DMS53 (cell line): ENCODE data around the gene RPS15.
A peak's percentile ranks its signal among the peaks of the same experiment; 100 is the strongest.

Source experiments
- DNase-seq: peaks from one replicate; lab custom pipeline; 2025; lab: John Stamatoyannopoulos, UW

RPS15 gene

DNA sequence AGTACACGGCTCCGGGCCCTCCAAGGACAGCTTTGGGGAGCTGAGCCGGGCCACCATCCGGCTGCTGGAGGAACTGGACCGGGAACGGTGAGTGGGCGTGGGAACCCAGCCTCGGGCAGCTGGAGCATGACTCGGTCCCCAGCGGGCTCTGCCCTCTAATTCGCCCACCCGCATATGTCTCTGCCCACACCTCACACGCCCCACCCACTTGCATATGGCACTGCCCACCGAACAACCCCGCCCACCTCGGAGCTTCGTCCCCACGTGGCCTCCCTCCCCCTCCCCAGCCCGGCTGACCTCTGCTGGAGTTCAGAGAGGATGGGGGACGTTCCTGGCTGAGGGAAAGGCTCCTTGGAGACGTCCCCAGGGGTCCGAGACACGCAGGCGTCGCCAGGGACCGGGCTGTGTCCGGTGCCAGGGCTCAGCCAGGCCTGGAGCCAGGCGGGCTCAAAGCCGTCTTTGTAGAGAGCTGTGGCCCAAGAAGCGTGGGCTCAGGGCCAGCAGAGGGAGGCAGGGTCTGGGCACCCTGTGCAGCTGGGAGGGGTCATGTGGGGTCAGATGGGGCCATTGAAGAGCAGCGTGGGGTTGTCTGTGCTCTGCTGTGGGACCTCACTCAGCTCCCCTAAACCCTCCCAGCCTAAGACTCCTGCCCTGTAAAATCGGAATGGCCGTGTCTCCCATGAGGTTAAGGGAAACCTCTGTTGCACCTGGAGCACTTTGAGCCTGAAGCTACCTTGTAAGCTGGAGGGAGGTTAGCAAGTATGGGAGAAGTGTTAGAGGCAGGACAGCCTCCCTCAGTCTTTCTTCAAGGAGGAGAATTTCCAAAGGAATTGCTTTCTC lies 15.5 kb downstream of the RPS15 start:
- peak; percentile 37 for DNase-seq

- DNase-seq = peak; percentile 80
These were observed 16.8 kb downstream of the RPS15 start for GRCh38 chr19:1455002-1455335.

GRCh38 chr19:1455336-1456120 lies 17.3 kb downstream of the RPS15 start:
- DNase-seq = peak; percentile 70

- DNase-seq = no peak
These were observed 18.1 kb downstream of the RPS15 start for GRCh38 chr19:1456121-1456900.

DNA sequence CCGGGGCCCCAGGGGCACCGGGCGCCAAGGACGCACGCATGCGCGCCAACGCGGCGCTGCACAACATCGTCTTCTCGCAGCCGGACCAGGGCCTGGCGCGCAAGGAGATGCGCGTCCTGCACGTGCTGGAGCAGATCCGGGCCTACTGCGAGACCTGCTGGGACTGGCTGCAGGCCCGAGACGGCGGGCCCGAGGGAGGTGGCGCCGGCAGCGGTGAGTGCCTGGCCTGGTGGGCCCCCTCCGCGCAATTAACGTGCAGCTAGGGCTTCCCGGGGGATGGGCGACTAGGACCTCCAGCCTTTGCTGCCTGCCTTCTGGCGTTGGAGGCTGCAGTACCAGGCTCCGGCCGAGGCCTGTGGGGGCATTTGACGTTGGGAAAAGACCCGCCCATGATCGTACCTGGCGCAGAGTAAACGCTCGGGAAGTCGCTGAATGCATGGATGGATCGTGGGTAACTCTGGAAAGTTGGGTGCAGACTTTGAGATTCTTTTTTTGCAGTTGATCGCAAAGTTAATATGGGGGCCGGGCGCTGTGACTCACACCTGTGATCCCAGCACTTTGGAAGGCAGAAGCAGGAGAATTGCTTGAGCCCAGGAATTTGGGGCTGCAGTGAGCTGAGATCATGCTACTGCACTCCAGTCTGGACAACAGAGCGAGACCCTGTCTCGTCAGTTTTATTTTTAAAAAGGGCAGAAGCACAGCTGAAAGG lies 19.0 kb downstream of the RPS15 start:
- DNase-seq = no peak

- DNase-seq = no peak
These were observed 19.7 kb downstream of the RPS15 start for GRCh38 chr19:1457892-1458291.

GRCh38 chr19:1459479-1459878 lies 21.3 kb downstream of the RPS15 start:
- DNase-seq = no peak

GRCh38 chr19:1460033-1460995 lies 22.1 kb downstream of the RPS15 start:
- DNase-seq = no peak

GRCh38 chr19:1461862-1462261 lies 23.7 kb downstream of the RPS15 start:
- DNase-seq = no peak

GRCh38 chr19:1465191-1466016 lies 27.2 kb downstream of the RPS15 start:
- peak; percentile 89 for DNase-seq

DNA sequence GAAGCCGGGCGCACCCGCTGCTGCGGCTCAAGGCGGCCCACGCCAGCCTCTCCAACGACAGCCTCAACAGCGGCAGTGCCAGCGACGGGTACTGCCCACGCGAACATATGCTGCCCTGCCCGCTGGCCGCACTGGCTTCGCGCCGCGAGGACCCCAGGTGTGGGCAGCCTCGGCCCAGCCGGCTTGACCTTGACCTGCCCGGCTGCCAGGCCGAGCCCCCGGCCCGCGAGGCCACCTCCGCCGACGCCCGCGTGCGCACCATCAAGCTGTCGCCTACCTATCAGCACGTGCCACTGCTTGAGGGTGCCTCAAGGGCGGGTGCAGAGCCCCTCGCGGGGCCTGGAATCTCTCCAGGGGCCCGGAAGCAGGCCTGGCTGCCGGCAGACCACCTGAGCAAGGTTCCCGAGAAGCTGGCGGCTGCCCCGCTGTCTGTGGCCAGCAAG lies 27.8 kb downstream of the RPS15 start:
- no peak for DNase-seq

- DNase-seq = no peak
These were observed 28.4 kb downstream of the RPS15 start for GRCh38 chr19:1466461-1467214.

DNA sequence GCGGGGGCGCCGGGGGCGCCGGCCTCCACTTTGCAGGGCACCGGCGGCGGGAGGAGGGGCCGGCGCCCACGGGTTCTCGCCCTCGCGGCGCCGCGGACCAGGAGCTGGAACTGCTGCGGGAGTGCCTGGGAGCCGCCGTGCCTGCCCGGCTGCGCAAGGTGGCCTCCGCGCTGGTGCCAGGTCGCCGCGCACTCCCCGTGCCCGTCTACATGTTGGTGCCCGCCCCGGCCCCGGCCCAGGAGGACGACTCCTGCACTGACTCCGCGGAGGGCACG lies 29.0 kb downstream of the RPS15 start:
- DNase-seq = no peak

DNA sequence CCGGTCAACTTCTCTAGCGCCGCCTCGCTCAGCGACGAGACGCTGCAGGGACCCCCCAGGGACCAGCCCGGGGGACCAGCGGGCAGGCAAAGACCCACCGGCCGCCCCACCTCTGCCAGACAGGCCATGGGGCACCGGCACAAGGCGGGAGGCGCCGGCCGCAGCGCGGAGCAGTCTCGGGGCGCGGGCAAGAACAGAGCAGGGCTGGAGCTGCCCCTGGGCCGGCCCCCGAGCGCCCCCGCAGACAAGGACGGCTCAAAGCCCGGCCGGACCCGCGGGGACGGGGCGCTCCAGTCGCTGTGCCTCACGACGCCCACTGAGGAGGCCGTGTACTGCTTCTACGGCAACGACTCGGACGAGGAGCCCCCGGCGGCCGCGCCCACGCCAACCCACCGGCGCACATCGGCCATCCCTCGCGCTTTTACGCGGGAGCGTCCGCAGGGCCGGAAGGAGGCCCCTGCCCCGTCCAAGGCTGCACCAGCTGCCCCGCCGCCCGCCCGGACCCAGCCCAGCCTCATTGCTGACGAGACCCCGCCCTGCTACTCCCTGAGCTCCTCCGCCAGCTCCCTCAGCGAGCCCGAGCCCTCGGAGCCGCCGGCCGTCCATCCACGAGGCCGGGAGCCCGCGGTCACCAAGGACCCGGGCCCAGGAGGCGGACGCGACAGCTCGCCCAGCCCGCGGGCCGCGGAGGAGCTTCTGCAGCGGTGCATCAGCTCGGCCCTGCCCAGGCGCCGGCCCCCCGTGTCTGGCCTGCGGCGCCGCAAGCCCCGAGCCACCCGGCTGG lies 29.5 kb downstream of the RPS15 start:
- DNase-seq = no peak

GRCh38 chr19:1468274-1468820 lies 30.2 kb downstream of the RPS15 start:
- no peak for DNase-seq

GRCh38 chr19:1468821-1469254 lies 30.6 kb downstream of the RPS15 start:
- DNase-seq = peak; percentile 67

DNA sequence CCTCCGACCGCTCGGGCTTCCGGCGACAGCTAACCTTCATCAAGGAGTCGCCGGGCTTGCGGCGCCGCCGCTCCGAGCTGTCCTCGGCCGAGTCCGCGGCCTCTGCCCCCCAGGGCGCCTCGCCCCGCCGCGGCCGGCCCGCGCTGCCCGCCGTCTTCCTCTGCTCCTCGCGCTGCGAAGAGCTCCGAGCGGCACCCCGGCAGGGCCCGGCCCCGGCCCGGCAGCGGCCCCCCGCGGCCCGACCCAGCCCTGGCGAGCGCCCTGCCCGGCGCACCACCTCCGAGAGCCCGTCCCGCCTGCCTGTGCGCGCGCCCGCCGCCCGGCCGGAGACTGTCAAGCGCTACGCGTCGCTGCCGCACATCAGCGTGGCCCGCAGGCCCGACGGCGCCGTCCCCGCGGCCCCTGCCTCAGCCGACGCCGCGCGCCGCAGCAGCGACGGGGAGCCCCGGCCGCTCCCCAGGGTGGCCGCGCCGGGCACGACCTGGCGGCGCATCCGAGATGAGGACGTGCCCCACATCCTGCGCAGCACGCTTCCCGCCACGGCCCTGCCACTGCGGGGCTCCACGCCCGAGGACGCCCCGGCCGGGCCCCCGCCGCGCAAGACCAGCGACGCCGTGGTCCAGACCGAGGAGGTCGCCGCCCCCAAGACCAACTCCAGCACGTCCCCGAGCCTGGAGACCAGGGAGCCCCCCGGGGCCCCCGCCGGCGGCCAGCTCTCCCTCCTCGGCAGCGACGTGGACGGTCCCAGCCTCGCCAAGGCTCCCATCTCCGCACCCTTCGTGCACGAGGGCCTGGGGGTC lies 31.3 kb downstream of the RPS15 start:
- DNase-seq = peak; percentile 67

DNA sequence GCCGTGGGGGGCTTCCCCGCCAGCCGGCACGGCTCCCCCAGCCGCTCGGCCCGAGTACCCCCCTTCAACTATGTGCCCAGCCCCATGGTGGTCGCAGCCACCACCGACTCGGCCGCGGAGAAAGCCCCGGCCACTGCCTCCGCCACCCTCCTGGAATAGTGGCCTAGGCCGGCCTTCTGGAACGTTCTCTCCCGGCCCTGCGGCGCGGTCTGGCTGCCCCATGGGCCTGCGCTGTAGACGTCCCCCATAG lies 31.8 kb downstream of the RPS15 start:
- DNase-seq = no peak
